ENCODE data around the gene LMOD1. TPM values are rescaled to one million over a fixed set of nuclear protein-coding genes. Genes with fewer than 3 reads are reported as not detected.

The LMOD1 gene
- total RNA-seq, 1 experiment from 2014 or later, result not detected

- Mint-ChIP-seq H3K27me3 (ENCODE audit: insufficient read depth, unreplicated experiment) (no peaks in the 10 kb centered on the region), H3K9me3 (ENCODE audit: unreplicated experiment) (no peaks in the 10 kb centered on the region), H3K4me1 (ENCODE audit: insufficient read depth, unreplicated experiment) (peaks cover 24% of the 10 kb centered on the region), H3K27ac (ENCODE audit: low read depth, unreplicated experiment) (peak within 1 kb of the TSS; percentile 66), H3K36me3 (ENCODE audit: insufficient read depth, unreplicated experiment) (peaks cover 18% of the 10 kb centered on the region), H3K4me3 (ENCODE audit: unreplicated experiment) (peak within 1 kb of the TSS; percentile 90)
- ChIA-PET CTCF (interaction anchor here (0.5 to 7.1 kb wide), 22 partner anchors 9 to 590 kb away, joined by 3 to 71 read pairs (median 5); no protein-coding TSS in a partner anchor), POLR2A (interaction anchor here (0.5 to 6.9 kb wide), 27 partner anchors 9 to 513 kb away, joined by 3 to 72 read pairs (median 5); partner anchors contain the start of genes ARL8A, PHLDA3, SHISA4 and TIMM17A)
- intact Hi-C loops (cut with micrococcal nuclease), result no loop called here
- peak; percentile 30 for TF ChIP-seq CTCF (IDR thresholded peaks at IDR 0.05; ENCODE audit: unreplicated experiment)
- peak; percentile 94 for DNase-seq (ENCODE audit: unreplicated experiment)
- BruUV-seq (replicated peaks), result no TSS peak
Observed at GRCh38 chr1:201982623-201983379, 36.5 kb upstream of the LMOD1 start, which contains the start of gene RNPEP. Gene RNPEP (plus strand): TSS chr1:201982648. CDS start chr1:201982667, 19 bp downstream.

GRCh38 chr1:201982082-201982622 is 35.8 kb upstream of the LMOD1 start:
- DNase-seq (ENCODE audit: unreplicated experiment), result peak; percentile 75
- peaks cover 16% of the 10 kb centered on the region for H3K36me3 Mint-ChIP-seq (ENCODE audit: insufficient read depth, unreplicated experiment)
- intact Hi-C loops (cut with micrococcal nuclease), result no loop called here
- no peaks in the 10 kb centered on the region for H3K9me3 Mint-ChIP-seq (ENCODE audit: unreplicated experiment)
- H3K4me1 Mint-ChIP-seq (ENCODE audit: insufficient read depth, unreplicated experiment), result peaks cover 22% of the 10 kb centered on the region
- TF ChIP-seq CTCF (IDR thresholded peaks at IDR 0.05; ENCODE audit: unreplicated experiment), result no peak
- POLR2A ChIA-PET, result interaction anchor here (0.5 to 6.9 kb wide), 24 partner anchors 9 to 513 kb away, joined by 3 to 72 read pairs (median 6); partner anchors contain the start of genes ARL8A, PHLDA3, SHISA4 and TIMM17A
- CTCF ChIA-PET, result interaction anchor here (0.5 to 7.1 kb wide), 19 partner anchors 10 to 589 kb away, joined by 3 to 71 read pairs (median 5); no protein-coding TSS in a partner anchor
- no TSS peak for BruUV-seq (replicated peaks)
- peak overlapping the region; percentile 90 for H3K4me3 Mint-ChIP-seq (ENCODE audit: unreplicated experiment)
- no peaks in the 10 kb centered on the region for H3K27me3 Mint-ChIP-seq (ENCODE audit: insufficient read depth, unreplicated experiment)
- peak overlapping the region; percentile 46 for H3K27ac Mint-ChIP-seq (ENCODE audit: low read depth, unreplicated experiment)

- H3K4me1 Mint-ChIP-seq (ENCODE audit: insufficient read depth, unreplicated experiment), result peaks cover 15% of the 10 kb centered on the region
- TF ChIP-seq CTCF (IDR thresholded peaks at IDR 0.05; ENCODE audit: unreplicated experiment), result no peak
- no peaks in the 10 kb centered on the region for H3K9me3 Mint-ChIP-seq (ENCODE audit: unreplicated experiment)
- ChIA-PET POLR2A (interaction anchor here (0.5 to 6.7 kb wide), 8 partner anchors 15 to 92 kb away, joined by 3 to 77 read pairs (median 10); partner anchors contain the start of genes SHISA4 and TIMM17A), CTCF (interaction anchor here (0.6 to 28.5 kb wide), 10 partner anchors 11 to 762 kb away, joined by 3 to 882 read pairs (median 21); partner anchors contain the start of genes RNPEP and SHISA4)
- intact Hi-C loops (cut with micrococcal nuclease), result no loop called here
- DNase-seq (ENCODE audit: unreplicated experiment), result no peak
- no peak overlapping the region for H3K27ac Mint-ChIP-seq (ENCODE audit: low read depth, unreplicated experiment)
- no peak overlapping the region for H3K4me3 Mint-ChIP-seq (ENCODE audit: unreplicated experiment)
- BruUV-seq (replicated peaks), result no TSS peak
- H3K27me3 Mint-ChIP-seq (ENCODE audit: insufficient read depth, unreplicated experiment), result peaks cover 8% of the 10 kb centered on the region
- H3K36me3 Mint-ChIP-seq (ENCODE audit: insufficient read depth, unreplicated experiment), result peaks cover 70% of the 10 kb centered on the region
Observed at GRCh38 chr1:201970334-201971159, 24.2 kb upstream of the LMOD1 start.
